Skeletal muscle tissue (tissue), 4 donors: ENCODE measurements around the gene GLIS1. TPM values are rescaled to one million over a fixed set of nuclear protein-coding genes. Genes with fewer than 3 reads are reported as not detected.
"Not testable (repeated sequence)": the region's sequence is repeated elsewhere in the genome, so short reads cannot be mapped to it uniquely, and the experiment has no call there.

ENCODE experiments used
- H3K27ac ChIP-seq: one replicate; pipeline ENCODE4 v1.7.0; 2013; ENCODE audit warnings: mild to moderate bottlenecking, low read depth, low read length, inconsistent platforms
- H3K27me3 ChIP-seq, 3 donors: one replicate each; pipeline ENCODE4 v1.7.0; 2013; ENCODE audit warnings: low read length in 3 of 3; ENCODE audit not compliant: control insufficient read depth in 3 of 3, insufficient read depth in 3 of 3
- H3K36me3 ChIP-seq, 3 donors: one replicate each; pipeline ENCODE4 v1.7.0; 2013; ENCODE audit warnings: low read length in 3 of 3; ENCODE audit not compliant: control insufficient read depth in 3 of 3, insufficient read depth in 3 of 3
- H3K4me1 ChIP-seq, 3 donors: one replicate each; pipeline ENCODE4 v1.7.0; 2013; ENCODE audit warnings: low read length in 3 of 3, mild to moderate bottlenecking in 3 of 3; ENCODE audit not compliant: control insufficient read depth in 3 of 3, insufficient read depth in 3 of 3
- H3K4me3 ChIP-seq, 3 donors: one replicate each; pipeline ENCODE4 v1.7.0; 2013; ENCODE audit warnings: low read length in 3 of 3
- H3K9ac ChIP-seq, 3 donors: one replicate each; pipeline ENCODE4 v1.7.0; 2013; ENCODE audit warnings: low read length in 3 of 3, mild to moderate bottlenecking in 3 of 3, moderate library complexity in 2 of 3, low read depth in 1 of 3
- H3K9me3 ChIP-seq, 3 donors: one replicate each; pipeline ENCODE4 v1.7.0; 2013; ENCODE audit warnings: low read length in 3 of 3; ENCODE audit not compliant: control insufficient read depth in 3 of 3
- total RNA-seq: library from RNA; depleted of rRNA; stranded (reverse); fragments of >200 nt; gene quantifications from one replicate; pipeline ENCODE4 v1.2.3, GENCODE V29; 2014
- donor health status: Osteomylitis.

Gene GLIS1
- total RNA-seq, 1 donor from 2014 or later = not detected

DNA sequence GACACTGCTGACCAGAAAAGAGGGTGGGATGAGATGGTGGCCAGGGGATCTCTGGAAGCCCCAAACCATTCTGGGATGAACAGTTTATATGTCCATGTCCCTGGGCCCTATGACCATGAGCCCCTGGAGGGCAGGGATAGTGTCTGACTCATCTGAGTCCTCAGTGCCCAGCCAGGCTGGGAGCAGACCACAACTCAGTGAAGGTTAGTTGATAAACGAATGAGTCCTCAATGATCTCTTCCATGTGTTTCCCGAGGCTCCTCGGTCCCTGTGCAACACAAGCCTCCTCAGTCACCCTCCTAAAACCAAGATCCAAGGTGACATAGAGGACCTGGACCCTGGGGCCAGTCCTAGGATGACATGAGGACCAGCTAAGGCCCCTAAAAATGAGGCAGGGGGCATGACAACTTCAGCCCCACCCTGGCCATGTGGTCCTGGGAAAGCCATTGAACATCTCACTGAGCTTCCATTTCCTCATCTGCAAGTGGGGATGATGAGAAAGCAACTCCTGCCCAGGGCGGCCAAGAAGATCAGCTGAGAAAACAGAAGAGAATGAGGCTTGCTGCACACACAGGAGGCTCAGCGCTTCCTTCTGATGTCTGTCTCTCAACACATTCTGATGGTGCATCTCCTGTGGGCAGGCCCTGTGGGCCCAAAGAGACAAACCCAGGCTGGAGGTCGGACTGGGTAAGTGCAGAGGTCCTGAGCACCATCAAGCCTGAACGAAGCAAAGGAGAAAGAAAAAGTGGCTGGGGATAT, 86.3 kb downstream of the GLIS1 start:
- Histone ChIP-seq H3K27ac (no peak overlapping the region), H3K36me3 (no peaks in the 10 kb centered on the region), H3K4me1 (no peaks in the 10 kb centered on the region), H3K4me3 (no peak overlapping the region), H3K9me3 (no peaks in the 10 kb centered on the region), H3K27me3 (peaks cover 0 to 26% (median 18%) of the 10 kb centered on the region in 3 donors), H3K9ac (no peak overlapping the region)

DNA sequence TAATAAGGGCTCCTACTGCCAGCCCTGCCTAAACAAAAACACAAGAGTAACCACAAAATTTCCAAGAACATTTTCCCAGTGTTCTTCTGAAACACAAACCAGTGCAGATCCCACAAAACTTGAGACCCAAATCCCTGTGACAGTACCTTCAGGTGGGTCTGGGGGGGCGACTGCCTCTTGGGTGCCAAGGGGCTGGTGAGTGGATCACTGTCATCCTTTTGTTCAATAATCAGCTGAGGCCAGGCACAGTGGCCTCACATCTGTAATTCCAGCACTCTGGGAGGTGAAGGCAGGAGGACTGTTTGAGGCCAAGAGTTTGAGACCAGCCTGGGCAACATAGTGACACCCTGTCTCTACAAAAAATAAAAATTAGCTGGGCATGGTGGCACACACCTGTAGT, 87.6 kb downstream of the GLIS1 start:
- no peaks in the 10 kb centered on the region for H3K4me1 ChIP-seq
- no peaks in the 10 kb centered on the region for H3K9me3 ChIP-seq
- H3K9ac ChIP-seq = no peak overlapping the region

DNA sequence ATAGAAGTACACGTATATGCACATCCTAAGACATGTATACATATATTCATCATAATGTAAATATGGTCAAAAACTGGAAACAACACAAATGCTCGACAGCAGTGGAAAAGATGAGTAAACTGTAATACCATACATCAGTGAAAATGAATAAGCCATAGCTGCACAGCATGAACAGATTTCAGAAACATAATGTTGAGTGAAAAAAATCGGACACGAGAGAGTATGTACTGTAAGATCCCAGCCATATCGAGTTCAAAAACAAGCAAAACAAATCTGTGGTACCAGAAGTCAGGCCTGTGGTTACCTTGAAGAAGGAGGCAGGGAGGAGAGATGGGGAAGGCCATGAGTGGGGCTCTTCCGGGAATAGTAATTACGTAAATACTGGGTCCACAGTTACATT, 90.4 kb downstream of the GLIS1 start:
- Histone ChIP-seq H3K4me1 (no peaks in the 10 kb centered on the region), H3K27ac (no peak overlapping the region), H3K9ac (no peak overlapping the region)

More for the DNA sequence above, 87.6 kb downstream of the GLIS1 start:
- H3K4me3 ChIP-seq = no peak overlapping the region
- no peak overlapping the region for H3K27ac ChIP-seq
- H3K36me3 ChIP-seq = no peaks in the 10 kb centered on the region
- H3K27me3 ChIP-seq = peaks cover 3 to 16% (median 13%) of the 10 kb centered on the region in 3 donors

DNA sequence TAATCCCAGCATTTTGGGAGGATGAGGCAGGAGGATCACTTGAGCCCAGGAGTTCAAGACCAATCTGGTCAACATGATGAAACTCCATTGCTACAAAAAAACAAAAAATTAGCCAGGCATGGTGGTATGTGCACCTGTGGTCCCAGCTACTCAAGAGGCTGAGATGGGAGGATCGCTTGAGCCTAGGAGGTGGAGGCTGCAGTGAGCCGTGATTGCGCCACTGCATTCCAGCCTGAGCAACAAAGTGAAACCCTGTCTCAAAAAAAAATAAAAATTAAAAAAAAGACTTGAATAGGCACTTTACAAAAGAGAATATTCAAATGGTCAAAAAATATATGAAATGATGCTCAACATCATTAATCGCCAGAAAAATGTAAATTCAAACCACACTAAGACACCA, 91.0 kb downstream of the GLIS1 start:
- H3K27me3 ChIP-seq = peaks cover 7 to 13% (median 7%) of the 10 kb centered on the region in 3 donors
- not testable (repeated sequence) for H3K4me1 ChIP-seq, H3K4me3 ChIP-seq, H3K36me3 ChIP-seq, H3K27ac ChIP-seq, H3K9me3 ChIP-seq, H3K9ac ChIP-seq

More for the DNA sequence above, 90.4 kb downstream of the GLIS1 start:
- Histone ChIP-seq H3K36me3 (no peaks in the 10 kb centered on the region), H3K4me3 (no peak overlapping the region), H3K9me3 (no peaks in the 10 kb centered on the region), H3K27me3 (peaks cover 4 to 17% (median 7%) of the 10 kb centered on the region in 3 donors)

DNA sequence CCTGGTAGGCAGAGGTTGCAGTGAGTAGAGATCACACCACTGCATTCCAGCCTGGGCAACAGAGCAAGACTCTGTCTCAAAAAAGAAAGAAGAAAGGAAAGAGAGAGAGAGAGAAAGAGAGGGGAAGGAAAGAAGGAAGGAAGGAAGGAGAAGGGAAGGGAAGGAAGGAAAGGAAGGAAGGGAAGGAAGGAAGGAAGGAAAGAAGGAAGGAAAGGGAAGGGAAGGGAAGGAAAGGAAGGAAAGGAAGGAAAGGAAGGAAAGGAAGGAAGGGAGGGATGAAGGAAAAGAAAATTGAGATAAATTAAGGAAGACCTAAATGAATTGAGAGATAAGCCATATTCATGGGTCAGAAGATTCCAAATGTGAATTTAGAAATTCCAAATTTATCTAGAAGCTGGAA, 92.2 kb downstream of the GLIS1 start:
- Histone ChIP-seq H3K4me3 (no peak overlapping the region), H3K4me1 (no peaks in the 10 kb centered on the region), H3K27me3 (peaks cover 7 to 12% (median 12%) of the 10 kb centered on the region in 3 donors)

DNA sequence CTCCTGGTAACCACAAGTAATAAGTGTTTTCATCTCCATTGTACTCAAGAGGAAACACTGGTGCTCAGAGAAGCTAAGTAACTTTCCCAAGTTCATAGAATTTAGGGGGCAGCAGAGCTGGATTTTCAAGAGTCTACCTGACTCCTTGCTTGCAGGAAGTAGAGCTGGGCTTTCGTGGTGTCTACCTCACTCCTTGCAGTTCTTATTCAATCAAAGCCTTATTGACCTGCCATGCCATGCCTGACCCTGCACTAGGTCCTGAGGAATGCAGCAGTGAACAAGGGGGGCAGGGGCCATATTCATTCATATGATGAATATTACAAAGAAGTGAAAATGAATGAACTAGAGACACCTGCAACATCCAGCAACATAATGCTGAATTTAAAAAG, 93.3 kb downstream of the GLIS1 start:
- Histone ChIP-seq H3K9me3 (no peaks in the 10 kb centered on the region), H3K9ac (no peak overlapping the region), H3K4me1 (no peaks in the 10 kb centered on the region), H3K36me3 (no peaks in the 10 kb centered on the region), H3K27me3 (peaks cover 7 to 12% (median 12%) of the 10 kb centered on the region in 3 donors), H3K4me3 (no peak overlapping the region), H3K27ac (no peak overlapping the region)

More for the DNA sequence above, 92.2 kb downstream of the GLIS1 start:
- Histone ChIP-seq H3K9me3 (no peaks in the 10 kb centered on the region), H3K9ac (no peak overlapping the region), H3K27ac (no peak overlapping the region), H3K36me3 (no peaks in the 10 kb centered on the region)

DNA sequence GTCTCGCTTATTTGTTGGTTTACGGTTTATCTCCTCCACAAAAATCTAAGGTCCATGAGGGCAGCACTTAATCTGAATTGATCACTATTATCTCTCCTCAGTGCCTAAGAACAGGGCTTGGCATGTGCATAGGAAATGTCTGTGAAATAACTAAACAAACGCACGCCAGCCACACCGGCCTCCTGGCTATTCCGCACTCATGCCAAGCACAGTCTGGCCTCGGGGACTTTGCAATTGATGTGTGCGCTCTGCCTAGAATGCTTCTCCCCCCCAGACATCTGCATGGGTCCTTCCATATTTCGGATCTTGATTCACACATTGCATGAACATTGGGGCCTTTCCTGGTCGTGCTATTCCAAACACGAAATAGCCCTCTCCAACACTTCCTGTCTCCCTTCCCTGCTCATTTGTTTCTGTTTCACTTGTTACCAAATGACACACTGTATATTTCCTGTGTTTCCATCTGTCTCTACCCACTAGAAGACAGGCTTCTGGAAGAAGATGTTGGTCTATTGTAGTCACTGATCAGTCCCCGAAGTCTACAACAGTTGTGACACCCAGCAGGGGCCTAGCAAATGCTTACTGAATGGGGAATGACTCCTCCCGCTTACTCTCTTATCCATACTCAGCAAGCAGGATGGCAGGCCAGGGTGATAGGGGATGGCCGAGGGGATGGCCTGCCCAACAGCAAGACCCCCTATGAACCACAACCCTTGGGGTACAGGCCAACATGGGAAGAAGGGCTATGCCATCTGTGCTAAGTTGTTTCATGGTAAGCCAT, 93.9 kb downstream of the GLIS1 start:
- Histone ChIP-seq H3K27ac (no peak overlapping the region), H3K36me3 (no peaks in the 10 kb centered on the region), H3K4me3 (no peak overlapping the region), H3K9me3 (no peaks in the 10 kb centered on the region), H3K9ac (no peak overlapping the region), H3K27me3 (peaks cover 7 to 12% (median 12%) of the 10 kb centered on the region in 3 donors), H3K4me1 (no peaks in the 10 kb centered on the region)

DNA sequence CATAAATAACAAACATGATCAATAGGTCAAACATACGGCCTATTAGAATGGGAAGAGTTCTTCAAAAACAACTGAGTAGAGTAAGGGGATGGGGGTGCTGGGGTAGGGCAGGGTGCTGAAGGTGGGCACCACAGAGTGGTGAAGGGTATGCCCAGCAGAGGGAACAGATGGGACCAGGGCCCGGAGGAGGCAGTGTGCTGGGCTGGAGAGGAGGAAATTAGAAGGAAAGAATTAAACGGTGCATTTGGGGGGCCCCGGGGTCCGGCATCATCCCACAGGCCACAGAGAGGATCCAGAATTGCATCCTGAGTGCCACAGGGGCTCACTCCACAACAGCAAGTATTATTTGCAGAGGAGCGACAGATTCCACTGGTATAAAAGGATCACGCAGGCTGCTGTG, 94.5 kb downstream of the GLIS1 start:
- no peak overlapping the region for H3K4me3 ChIP-seq

DNA sequence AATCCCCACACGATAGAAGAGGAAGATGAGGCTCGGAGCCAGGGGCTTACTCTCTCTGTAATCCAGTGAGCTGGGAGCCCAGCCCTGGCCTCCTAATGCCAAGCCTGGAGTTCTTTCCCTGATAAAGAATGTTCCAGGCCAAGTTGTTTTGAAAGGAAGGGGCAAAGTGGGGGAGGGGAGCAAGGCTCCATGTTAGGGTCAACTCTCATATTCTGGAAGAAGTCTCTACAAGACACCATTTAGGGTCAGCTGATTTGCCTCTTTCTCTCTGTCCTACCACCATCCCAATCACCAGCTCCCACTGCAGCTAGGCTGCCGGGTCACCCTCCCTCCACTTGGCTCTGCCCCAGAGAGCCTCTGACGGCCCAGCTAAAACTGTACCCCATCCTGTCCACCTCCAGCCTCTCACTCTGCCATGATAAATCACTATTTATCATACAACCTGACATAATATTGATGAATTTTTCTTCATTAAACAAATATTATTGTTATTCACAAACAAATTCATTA, 95.0 kb downstream of the GLIS1 start:
- H3K27ac ChIP-seq = no peak overlapping the region
- H3K9me3 ChIP-seq = no peaks in the 10 kb centered on the region
- H3K9ac ChIP-seq = no peak overlapping the region
- H3K4me1 ChIP-seq = peaks cover 0 to 5% (median 4%) of the 10 kb centered on the region in 3 donors
- peaks cover 7 to 12% (median 12%) of the 10 kb centered on the region in 3 donors for H3K27me3 ChIP-seq
- H3K36me3 ChIP-seq = no peaks in the 10 kb centered on the region
- H3K4me3 ChIP-seq = no peak overlapping the region

More for the DNA sequence above, 94.5 kb downstream of the GLIS1 start:
- H3K27me3 ChIP-seq = peaks cover 7 to 12% (median 12%) of the 10 kb centered on the region in 3 donors
- H3K27ac ChIP-seq = no peak overlapping the region
- H3K9me3 ChIP-seq = no peaks in the 10 kb centered on the region
- H3K9ac ChIP-seq = no peak overlapping the region
- no peaks in the 10 kb centered on the region for H3K36me3 ChIP-seq
- peaks cover 0 to 4% (median 2%) of the 10 kb centered on the region in 3 donors for H3K4me1 ChIP-seq
